WTC11 (cell line): Measurements from ENCODE around the gene TRIM13. TPM values are rescaled to one million over a fixed set of nuclear protein-coding genes. Genes with fewer than 3 reads are reported as not detected.

ENCODE experiments used
- ATAC-seq: fragments of 200-7000 bp; cut with Tn5 transposase; 2 replicates; pipeline ENCODE4 v1.10.0; 2021; ENCODE audit warnings: mild to moderate bottlenecking, moderate library complexity
- CTCF ChIA-PET: fragments of 300-600 bp; sonication (Branson Sonifier 250); formaldehyde crosslinking; loops from one replicate; lab custom pipeline; 2021; ENCODE audit warnings: antibody characterized with exemption; lab: Charles Lee
- POLR2A ChIA-PET: fragments of 350-600 bp; sonication (Branson Sonifier 250); formaldehyde crosslinking; loops from one replicate; lab custom pipeline; 2021; ENCODE audit warnings: antibody characterized with exemption; lab: Charles Lee
- DNase-seq: peaks from one replicate; pipeline ENCODE4 v3.0.0; 2021; ENCODE audit warnings: low spot score
- H3K27ac Mint-ChIP-seq: 2 replicates; pipeline ENCODE4 v1.8.0; 2021; ENCODE audit warnings: mixed read lengths
- H3K27me3 Mint-ChIP-seq: 2 replicates; pipeline ENCODE4 v1.8.0; 2021; ENCODE audit warnings: low read depth, mild to moderate bottlenecking, moderate library complexity, mixed read lengths
- H3K36me3 Mint-ChIP-seq: 2 replicates; pipeline ENCODE4 v1.8.0; 2021; ENCODE audit warnings: mixed read lengths
- H3K4me1 Mint-ChIP-seq: 2 replicates; pipeline ENCODE4 v1.8.0; 2022; ENCODE audit warnings: mixed read lengths
- H3K4me3 Mint-ChIP-seq: 2 replicates; pipeline ENCODE4 v1.8.0; 2021; ENCODE audit warnings: mild to moderate bottlenecking, moderate library complexity, mixed read lengths
- H3K9me3 Mint-ChIP-seq: 2 replicates; pipeline ENCODE4 v1.8.0; 2021; ENCODE audit warnings: mixed read lengths
- ATF1 ChIP-seq: sonication (generic); formaldehyde crosslinking; IDR thresholded peaks from 2 replicates; pipeline ENCODE4 v1.8.1; 2023; ENCODE audit warnings: mild to moderate bottlenecking, moderate library complexity, missing genetic modification reagents
- CBFB ChIP-seq: sonication (generic); formaldehyde crosslinking; IDR thresholded peaks from 2 replicates; pipeline ENCODE4 v1.8.1; 2022; ENCODE audit warnings: mild to moderate bottlenecking, low read depth, missing genetic modification reagents
- CREB1 ChIP-seq: sonication (generic); formaldehyde crosslinking; IDR thresholded peaks from 2 replicates; pipeline ENCODE4 v1.8.0; 2023; ENCODE audit warnings: mild to moderate bottlenecking, missing genetic modification reagents
- E2F1 ChIP-seq: sonication (generic); formaldehyde crosslinking; IDR thresholded peaks from 2 replicates; pipeline ENCODE4 v1.8.0; 2022; ENCODE audit warnings: mild to moderate bottlenecking, missing genetic modification reagents
- ERG ChIP-seq: fragments of 250-450 bp; sonication (Bioruptor Pico); IDR thresholded peaks from 2 replicates; pipeline ENCODE4 v1.8.0; 2021; ENCODE audit warnings: mild to moderate bottlenecking
- FOXP1 ChIP-seq: sonication (generic); formaldehyde crosslinking; IDR thresholded peaks from 2 replicates; pipeline ENCODE4 v1.8.0; 2022; ENCODE audit warnings: missing genetic modification reagents, mild to moderate bottlenecking, moderate library complexity, borderline replicate concordance
- FOXP4 ChIP-seq: sonication (generic); formaldehyde crosslinking; IDR thresholded peaks from 2 replicates; pipeline ENCODE4 v1.8.0; 2022; ENCODE audit warnings: mild to moderate bottlenecking, missing genetic modification reagents
- HMGXB4 ChIP-seq: sonication (generic); formaldehyde crosslinking; IDR thresholded peaks from 2 replicates; pipeline ENCODE4 v1.8.1; 2023; ENCODE audit warnings: mild to moderate bottlenecking, moderate library complexity, missing genetic modification reagents
- IRF2 ChIP-seq: sonication (generic); formaldehyde crosslinking; IDR thresholded peaks from 2 replicates; pipeline ENCODE4 v1.8.0; 2022; ENCODE audit warnings: low read depth, missing genetic modification reagents, borderline replicate concordance
- JUN ChIP-seq: sonication (generic); formaldehyde crosslinking; IDR thresholded peaks from 2 replicates; pipeline ENCODE4 v1.8.0; 2023; ENCODE audit warnings: mild to moderate bottlenecking, missing genetic modification reagents
- KAT7 ChIP-seq: sonication (generic); formaldehyde crosslinking; IDR thresholded peaks from 2 replicates; pipeline ENCODE4 v1.8.1; 2023; ENCODE audit warnings: missing genetic modification reagents, mild to moderate bottlenecking, borderline replicate concordance
- NFATC4 ChIP-seq: fragments of 250-450 bp; sonication (Bioruptor Pico); IDR thresholded peaks from 2 replicates; pipeline ENCODE4 v1.9.0; 2021; ENCODE audit warnings: mild to moderate bottlenecking
- NFYB ChIP-seq: sonication (generic); formaldehyde crosslinking; conservative IDR thresholded peaks from 2 replicates; pipeline ENCODE4 v1.8.0; 2022; ENCODE audit warnings: low read depth, missing genetic modification reagents
- NR1H2 ChIP-seq: sonication (generic); formaldehyde crosslinking; IDR thresholded peaks from 2 replicates; pipeline ENCODE4 v1.9.0; 2021; ENCODE audit warnings: mild to moderate bottlenecking, moderate library complexity, missing genetic modification reagents
- NR2C2 ChIP-seq: sonication (generic); formaldehyde crosslinking; IDR thresholded peaks from 2 replicates; pipeline ENCODE4 v1.8.0; 2022; ENCODE audit warnings: mild to moderate bottlenecking, missing genetic modification reagents
- SMAD4 ChIP-seq: sonication (generic); formaldehyde crosslinking; IDR thresholded peaks from 2 replicates; pipeline ENCODE4 v1.8.0; 2022; ENCODE audit warnings: mild to moderate bottlenecking, missing genetic modification reagents
- SOX15 ChIP-seq: fragments of 250-450 bp; sonication (Bioruptor Pico); IDR thresholded peaks from 2 replicates; pipeline ENCODE4 v1.9.0; 2021; ENCODE audit warnings: mild to moderate bottlenecking
- ZNF281 ChIP-seq: sonication (generic); formaldehyde crosslinking; IDR thresholded peaks from 2 replicates; pipeline ENCODE4 v1.8.0; 2023; ENCODE audit warnings: mild to moderate bottlenecking, missing genetic modification reagents
- ZNF317 ChIP-seq: sonication (generic); formaldehyde crosslinking; IDR thresholded peaks from 2 replicates; pipeline ENCODE4 v1.8.1; 2023; ENCODE audit warnings: low read depth, mild to moderate bottlenecking, moderate library complexity, missing genetic modification reagents, borderline replicate concordance
- ZNF512 ChIP-seq: sonication (generic); formaldehyde crosslinking; IDR thresholded peaks from 2 replicates; pipeline ENCODE4 v1.8.1; 2022; ENCODE audit warnings: missing genetic modification reagents, borderline replicate concordance
- total RNA-seq: library from RNA; stranded (reverse); gene quantifications from 3 replicates; pipeline ENCODE4 v1.2.3, GENCODE V29; 2021

TRIM13 gene
- total RNA-seq, 1 experiment from 2014 or later = 27.5 TPM

- TF ChIP-seq NR1H2 = no peak
Measured at GRCh38 chr13:50016444-50016843, 19.6 kb downstream of the TRIM13 start (continued).

GRCh38 chr13:50017819-50018218 lies 21.0 kb downstream of the TRIM13 start:
- ChIA-PET POLR2A (no interaction called here), CTCF (interaction anchor here (1.6 kb wide), 1 partner anchor 16 kb away, joined by 3 read pairs; no protein-coding TSS in a partner anchor)
- ATAC-seq = no peak
- Mint-ChIP-seq H3K9me3 (peaks cover 6% of the 10 kb centered on the region; the same call in 1 of the 2 replicates), H3K4me1 (peaks cover 39% of the 10 kb centered on the region), H3K36me3 (peaks cover 20% of the 10 kb centered on the region), H3K4me3 (no peak overlapping the region), H3K27me3 (no peaks in the 10 kb centered on the region), H3K27ac (no peak overlapping the region)
- no peak for DNase-seq
- TF ChIP-seq ATF1 (no peak), ZNF281 (CRISPR knock-in tag) (no peak), HMGXB4 (CRISPR knock-in tag) (no peak), JUN (no peak), SOX15 (no peak), FOXP1 (no peak), SMAD4 (CRISPR knock-in tag) (no peak), ERG (CRISPR knock-in tag) (no peak), CREB1 (CRISPR knock-in tag) (no peak), KAT7 (CRISPR knock-in tag) (no peak), NR2C2 (CRISPR knock-in tag) (no peak), CBFB (no peak), ZNF512 (CRISPR knock-in tag) (no peak), ZNF317 (CRISPR knock-in tag) (no peak), NFATC4 (no peak), FOXP4 (CRISPR knock-in tag) (no peak), NFYB (CRISPR knock-in tag) (no peak), IRF2 (CRISPR knock-in tag) (no peak), E2F1 (no peak)
